GM18951 (cell line): ENCODE measurements around the gene MRGPRG.
"Not testable (repeated sequence)": the region's sequence is repeated elsewhere in the genome, so short reads cannot be mapped to it uniquely, and the experiment has no call there.

Experiments
- POLR2A ChIP-seq: IDR thresholded peaks from 4 replicates; pipeline ENCODE4 v1.6.1; 2011; ENCODE audit warnings: mild to moderate bottlenecking; ENCODE audit not compliant: insufficient read length, insufficient read depth; ENCODE audit errors: extremely low read depth
- in situ Hi-C: fragments of 300-500 bp; cut with MboI; formaldehyde crosslinking; loops from one replicate; pipeline ENCODE4 v1.12.0; 2022; ENCODE audit warnings: low sequenced_read_pairs, mixed read lengths, inconsistent platforms; ENCODE audit not compliant: unreplicated experiment

The MRGPRG gene, protein sequence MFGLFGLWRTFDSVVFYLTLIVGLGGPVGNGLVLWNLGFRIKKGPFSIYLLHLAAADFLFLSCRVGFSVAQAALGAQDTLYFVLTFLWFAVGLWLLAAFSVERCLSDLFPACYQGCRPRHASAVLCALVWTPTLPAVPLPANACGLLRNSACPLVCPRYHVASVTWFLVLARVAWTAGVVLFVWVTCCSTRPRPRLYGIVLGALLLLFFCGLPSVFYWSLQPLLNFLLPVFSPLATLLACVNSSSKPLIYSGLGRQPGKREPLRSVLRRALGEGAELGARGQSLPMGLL

DNA sequence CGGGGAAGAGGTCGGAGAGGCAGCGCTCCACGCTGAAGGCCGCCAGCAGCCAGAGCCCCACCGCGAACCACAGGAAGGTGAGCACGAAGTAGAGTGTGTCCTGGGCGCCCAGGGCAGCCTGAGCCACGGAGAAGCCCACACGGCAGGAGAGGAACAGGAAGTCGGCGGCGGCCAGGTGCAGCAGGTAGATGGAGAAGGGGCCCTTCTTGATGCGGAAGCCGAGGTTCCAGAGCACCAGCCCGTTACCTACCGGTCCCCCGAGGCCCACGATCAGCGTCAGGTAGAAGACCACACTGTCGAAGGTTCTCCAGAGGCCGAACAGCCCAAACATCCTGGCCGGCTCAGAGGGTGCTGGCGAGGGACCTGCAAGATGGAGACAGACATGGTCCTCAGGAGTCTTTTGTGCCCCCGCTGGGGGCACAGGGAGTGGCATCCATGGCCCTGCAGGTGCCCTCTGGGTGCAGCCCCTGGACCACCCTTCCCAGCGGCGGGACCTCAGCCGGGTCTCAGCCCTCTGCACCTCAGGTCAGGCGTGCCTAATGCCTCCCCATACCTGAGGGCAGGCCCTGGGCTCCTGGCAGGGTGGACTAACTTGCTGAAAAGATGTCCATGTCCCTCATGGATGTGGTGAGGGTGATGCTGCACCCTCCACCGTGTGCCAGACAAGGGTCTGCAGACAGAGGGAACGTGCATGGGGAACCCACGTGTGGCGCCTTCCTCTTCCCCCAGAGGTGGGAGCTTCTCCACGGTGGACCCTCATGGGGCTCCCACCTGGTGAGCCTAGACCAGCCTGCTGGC is at the start of gene MRGPRG:
TSS of gene MRGPRG (minus strand) at position 331 of the 798 bp plus-strand sequence. CDS start at position 331, 0 bp downstream.
- no peak for TF ChIP-seq POLR2A
- in situ Hi-C loops: no loop called here

DNA sequence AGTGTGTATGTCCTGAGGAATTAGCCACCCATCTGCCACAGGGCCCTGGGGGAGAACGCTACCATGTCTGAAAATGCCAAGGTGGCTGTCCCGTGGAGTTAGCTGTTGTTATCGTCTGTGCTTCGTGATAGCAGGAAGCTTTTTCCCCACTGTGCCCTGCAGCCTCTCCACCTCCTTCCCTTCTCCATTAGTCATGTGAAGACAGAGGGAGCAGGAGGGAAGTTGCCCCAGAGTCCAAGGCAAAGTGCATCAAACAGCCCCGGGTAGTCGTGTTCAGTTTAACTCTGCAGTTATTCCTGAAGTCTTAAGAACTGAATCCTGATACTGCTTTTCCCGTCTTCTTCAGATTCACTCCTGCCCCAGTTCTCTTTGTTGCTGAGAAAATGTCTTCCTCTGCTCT is 43.9 kb upstream of the MRGPRG start:
- in situ Hi-C loops: not testable (repeated sequence)

DNA sequence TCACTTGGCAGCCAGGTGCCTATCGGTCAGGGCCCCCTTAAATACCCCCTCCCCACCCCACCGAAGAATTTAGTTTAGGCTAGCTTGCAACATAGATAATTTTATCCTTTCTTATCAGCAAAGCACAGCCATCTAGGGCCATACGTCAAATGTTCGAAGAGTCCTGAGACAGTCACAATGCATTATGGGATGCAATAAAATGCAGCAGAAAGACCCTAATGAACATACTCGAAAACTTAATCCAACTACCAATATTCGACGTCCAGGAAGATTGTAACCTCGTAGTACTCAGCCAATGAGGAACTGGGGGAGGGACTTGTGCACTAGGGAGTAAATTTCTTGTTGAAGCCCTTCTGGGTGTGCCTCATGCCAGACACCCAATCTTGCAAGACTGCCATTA is 43.2 kb upstream of the MRGPRG start:
- in situ Hi-C loops: not testable (repeated sequence)

DNA sequence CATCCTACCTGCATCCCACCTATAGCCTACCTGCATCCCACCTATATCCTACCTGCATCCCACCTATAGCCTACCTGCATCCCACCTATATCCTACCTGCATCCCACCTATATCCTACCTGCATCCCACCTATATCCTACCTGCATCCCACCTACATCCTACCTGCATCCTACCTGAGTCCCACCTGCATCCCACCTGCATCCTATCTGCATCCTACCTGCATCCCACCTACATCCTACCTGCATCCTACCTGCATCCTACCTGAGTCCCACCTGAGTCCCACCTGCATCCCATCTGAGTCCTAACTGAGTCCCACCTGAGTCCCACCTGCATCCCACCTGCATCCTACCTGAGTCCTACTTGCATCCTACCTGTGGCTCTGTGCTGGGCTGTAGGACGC is 38.9 kb upstream of the MRGPRG start:
- in situ Hi-C loops: not testable (repeated sequence)

DNA sequence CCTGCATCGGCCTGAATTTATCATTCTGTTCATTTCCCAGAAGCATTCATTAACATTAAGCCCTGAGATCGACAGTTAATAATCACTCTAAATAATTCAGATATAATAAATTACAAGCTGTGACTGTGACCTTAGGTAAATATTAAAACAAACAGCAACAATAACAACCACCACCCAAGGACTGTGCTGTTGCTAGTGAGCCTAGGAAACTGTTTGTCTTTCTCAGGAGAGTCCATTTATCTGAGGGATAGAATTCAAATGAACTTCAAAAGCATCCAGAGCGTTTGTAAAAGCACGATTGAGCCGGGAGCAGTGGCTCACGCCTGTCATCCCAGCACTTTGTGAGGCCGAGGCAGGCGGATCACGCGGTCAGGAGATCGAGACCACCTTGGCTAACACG is 36.6 kb upstream of the MRGPRG start:
- in situ Hi-C loops: not testable (repeated sequence)

DNA sequence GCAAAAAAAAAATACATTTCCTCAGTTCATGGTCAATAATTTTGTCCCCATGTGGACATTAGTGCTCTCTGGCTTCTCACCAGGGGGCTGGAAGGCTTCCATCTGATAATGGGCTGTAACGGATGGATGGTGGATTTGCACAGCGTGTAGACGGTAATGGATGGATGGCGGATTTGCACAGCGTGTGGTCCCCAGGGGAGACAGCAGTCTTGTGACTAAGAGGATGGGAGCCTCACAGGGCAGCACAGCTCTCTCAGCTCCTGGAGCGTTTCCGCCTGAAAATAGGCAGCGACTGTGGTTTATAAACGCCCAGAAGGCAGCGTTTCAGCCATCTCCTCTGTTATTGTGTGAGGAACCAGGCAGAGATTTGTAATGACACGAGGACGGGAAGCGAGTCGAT is 36.2 kb upstream of the MRGPRG start:
- in situ Hi-C loops: not testable (repeated sequence)

DNA sequence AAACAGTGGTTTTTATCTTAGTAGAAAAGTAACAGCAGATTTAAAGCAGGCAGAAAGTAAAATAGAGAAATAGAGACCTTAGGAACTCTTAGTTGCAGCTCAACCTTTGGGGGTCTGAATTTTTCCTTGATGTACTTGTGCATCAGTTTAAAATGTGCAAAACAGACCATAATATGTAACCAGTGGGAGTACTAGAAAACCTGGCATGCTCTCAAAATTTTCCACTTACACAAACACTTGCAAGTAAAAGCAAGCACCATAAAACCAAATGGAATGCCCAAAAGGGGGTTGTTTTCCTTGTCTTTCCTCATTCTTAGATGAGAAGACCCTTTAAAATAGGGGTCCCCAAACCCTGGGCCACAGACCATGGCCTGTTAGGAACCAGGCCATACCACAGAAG is 26.5 kb upstream of the MRGPRG start:
- in situ Hi-C loops: no loop called here
- no peak for TF ChIP-seq POLR2A

DNA sequence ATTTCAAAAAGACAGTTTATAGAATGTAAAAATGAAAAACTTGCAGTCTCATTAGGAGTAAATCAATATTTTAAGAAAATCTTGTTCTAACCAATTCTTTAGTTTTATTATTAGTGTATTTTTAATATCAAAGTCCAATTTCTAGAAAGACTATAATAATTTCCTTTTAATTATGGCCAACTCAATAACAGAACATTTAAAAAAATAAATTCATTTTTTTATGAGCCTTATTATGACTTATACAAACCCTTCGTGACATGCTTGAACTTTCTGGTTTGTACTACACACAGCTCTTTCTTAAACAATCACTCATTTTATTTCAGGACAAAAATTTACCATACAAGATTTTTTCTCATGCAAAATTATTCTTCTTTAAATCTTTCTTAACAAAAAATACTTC is 25.3 kb upstream of the MRGPRG start:
- in situ Hi-C loops: no loop called here
- TF ChIP-seq POLR2A: no peak

DNA sequence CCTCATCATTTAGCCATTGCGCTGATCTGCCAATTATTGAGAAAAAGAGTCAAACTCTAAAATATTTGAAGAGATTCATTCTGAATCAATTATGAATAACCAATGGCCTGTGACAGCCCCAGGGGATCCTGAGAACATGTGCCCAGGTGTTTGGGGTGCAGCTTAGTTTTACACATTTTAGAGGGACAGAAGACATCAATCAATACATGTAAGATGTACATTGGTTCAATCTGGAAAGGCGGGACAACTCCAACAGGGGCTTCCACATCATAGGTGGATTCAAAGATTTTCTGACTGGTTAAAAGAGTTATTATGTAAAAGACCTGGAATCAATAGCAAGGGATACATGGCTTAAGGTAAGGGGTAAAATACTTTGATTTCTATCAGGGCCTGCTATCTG is 18.5 kb upstream of the MRGPRG start:
- no peak for TF ChIP-seq POLR2A
- in situ Hi-C loops: no loop called here

DNA sequence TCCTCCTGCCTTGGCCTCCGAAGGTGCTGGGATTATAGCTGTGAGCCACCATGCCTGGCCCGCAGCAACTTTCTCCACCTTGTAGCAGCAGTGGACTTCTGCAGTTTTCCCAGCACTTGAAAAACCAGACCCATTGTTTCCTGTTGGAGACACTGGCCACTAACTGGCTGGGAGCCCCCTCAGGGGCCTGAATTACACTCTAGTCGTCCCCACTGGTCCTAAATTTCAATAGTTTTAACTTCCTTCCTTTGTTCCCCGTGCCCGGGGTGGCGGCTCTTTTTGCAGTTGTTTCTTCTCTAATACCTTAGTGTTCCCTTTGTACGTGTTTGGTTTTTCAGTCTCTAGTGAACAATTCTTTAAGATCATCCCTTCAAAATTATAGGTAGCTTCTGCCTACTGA is 16.2 kb upstream of the MRGPRG start:
- in situ Hi-C loops: no loop called here
- no peak for TF ChIP-seq POLR2A

DNA sequence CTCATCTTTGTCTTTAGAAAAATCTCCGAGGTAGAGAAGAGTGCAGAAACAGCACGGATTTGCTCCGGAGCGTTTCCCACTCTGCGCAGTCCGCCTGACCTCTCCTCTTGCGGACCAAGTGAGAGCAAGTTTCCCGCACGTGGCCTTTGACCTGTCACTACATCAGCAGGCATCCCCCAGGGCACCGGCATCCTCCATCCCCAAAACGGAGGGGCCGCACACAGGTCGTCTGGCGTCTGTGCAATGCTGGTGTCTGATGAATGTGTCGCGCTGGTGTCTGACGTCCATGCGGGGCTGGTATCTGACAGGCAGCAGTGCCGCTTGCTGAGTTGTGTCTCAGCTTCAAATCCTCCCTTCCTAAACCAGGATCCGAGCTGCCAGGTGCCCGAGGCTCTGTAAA is 14.3 kb upstream of the MRGPRG start:
- TF ChIP-seq POLR2A: no peak
- in situ Hi-C loops: no loop called here

DNA sequence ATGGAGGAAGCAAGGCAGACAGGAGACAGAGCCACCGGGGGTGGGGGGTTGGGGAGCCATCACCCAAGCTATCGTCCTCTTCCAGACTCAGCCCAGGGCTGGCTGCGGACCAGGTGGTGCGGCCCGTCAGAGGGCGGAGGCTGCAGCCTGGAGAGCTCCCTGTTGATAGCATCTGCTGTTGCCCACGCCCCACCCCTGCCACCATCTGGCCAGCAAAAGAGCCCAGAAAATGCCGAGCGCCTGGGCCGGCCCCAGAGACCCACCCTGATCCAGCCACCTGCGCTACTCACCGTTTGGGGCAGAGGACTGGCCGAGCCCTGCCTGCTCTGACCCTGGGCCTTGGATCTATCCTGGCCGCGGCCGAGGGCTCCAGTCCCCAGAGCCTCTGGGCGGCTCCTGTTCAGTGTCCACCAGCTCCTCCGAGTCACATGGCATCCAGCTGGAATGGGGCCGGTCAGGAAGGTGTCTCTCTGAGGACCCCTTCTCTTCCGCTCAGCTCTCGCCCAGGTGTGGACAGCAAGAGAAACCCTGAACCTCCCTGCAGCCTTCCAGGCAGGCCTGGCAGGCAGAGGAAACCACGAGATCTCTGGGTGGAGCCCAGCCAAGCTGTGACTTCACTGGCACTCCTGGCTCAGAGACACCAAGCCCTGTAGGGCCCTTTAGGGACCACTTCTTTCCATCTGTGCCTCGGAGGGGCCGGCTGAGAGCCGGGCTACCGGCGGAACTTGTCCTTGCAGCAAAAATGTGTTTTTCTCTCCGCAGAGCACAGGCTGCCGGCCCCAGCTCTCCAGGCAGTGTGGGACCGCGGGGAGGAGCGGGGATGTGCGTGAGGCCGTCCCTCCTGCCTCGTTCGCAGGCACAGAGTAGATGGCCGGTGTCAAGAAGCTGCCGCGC is 13.5 kb upstream of the MRGPRG start, which contains the start of gene MRGPRE:
TSS of gene MRGPRE (minus strand) at position 567 of the 894 bp plus-strand sequence. CDS start 3,618 bp downstream, outside the sequence.
- TF ChIP-seq POLR2A: no peak
- in situ Hi-C loops: no loop called here

DNA sequence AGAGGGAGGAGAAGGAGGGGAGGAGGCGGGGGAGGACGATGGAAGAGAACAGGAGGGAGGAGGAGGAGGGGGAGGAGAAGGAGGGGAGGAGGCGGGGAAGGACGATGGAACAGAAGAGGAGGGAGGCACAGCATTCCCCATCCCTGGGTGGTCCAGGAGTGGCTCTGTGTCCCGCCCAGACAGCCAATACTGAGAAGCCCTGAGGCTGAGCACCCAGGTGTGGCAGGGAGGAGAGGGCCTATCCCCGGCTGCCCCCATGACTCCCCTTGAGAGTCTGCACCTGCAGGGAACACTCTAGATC is 12.9 kb upstream of the MRGPRG start:
- TF ChIP-seq POLR2A: no peak
- in situ Hi-C loops: no loop called here
